NCI-H2171 treated with DMSO at 0.1 percent for 48 hours (cell line): ENCODE measurements around the gene SYT10.
A peak's percentile ranks its signal among the peaks of the same experiment; 100 is the strongest.
"Not testable (repeated sequence)": the region's sequence is repeated elsewhere in the genome, so short reads cannot be mapped to it uniquely, and the experiment has no call there.

Source experiments
- DNase-seq: peaks from one replicate; lab custom pipeline; 2025; lab: John Stamatoyannopoulos, UW

The SYT10 gene, protein sequence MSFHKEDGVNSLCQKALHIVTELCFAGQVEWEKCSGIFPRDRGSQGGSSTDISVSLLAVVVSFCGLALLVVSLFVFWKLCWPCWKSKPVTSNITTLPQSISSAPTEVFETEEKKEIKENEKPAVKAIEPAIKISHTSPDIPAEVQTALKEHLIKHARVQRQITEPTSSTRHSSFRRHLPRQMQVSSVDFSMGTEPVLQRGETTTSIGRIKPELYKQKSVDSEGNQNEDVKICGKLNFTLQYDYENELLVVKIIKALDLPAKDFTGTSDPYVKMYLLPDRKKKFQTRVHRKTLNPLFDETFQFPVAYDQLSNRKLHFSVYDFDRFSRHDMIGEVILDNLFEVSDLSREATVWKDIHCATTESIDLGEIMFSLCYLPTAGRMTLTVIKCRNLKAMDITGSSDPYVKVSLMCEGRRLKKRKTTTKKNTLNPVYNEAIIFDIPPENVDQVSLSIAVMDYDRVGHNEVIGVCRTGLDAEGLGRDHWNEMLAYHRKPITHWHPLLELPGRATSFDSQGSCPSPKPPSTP

DNA sequence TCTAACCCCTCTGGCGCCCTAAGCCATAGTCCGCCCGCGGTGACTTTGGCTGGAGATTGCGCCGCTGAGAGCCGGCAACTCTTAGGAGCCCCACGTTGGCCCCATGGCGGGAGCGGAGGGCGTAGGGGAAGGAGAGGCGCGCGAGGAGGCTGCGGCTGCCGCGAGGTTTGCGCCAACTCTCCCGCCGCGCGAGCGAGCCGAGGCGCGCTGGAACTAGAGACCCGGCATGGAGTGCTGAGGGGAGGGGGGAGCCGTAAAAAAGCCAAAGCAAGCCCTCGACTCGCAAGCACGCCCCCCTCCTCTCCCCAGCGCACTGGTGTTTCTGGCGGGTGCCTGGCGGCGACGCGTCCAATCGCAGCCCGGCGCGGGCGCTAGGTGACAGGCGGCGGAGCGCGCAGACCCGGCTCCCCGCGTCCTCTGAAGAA lies at the start of gene SYT10:
Gene SYT10, minus strand, starts transcription at position 233 of the 425 bp plus-strand sequence. CDS start 297 bp downstream, outside the sequence.
- peak; percentile 49 for DNase-seq

- DNase-seq = no peak
These were observed 48.4 kb upstream of the SYT10 start for GRCh38 chr12:33488036-33488435.

GRCh38 chr12:33486058-33486457 lies 46.4 kb upstream of the SYT10 start:
- DNase-seq = no peak

DNA sequence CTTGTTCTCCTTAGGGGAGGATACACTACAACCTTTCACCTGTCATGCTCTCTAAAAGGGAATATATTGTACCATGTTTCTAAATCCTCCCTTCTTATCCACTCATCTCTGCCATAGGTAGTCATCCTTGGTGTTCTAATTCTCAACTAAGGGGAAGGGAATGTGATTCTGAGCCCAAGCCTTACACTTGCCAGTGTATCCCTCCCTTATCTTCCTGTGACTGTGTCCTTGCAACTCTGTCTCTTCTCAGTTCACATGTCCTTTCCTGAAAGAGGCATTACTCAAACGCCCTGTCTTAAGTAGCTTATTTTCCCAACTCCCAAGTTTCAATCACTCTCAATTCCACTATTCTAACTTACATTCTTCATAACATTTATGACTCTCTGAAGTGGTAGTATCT lies 44.5 kb upstream of the SYT10 start:
- no peak for DNase-seq

DNA sequence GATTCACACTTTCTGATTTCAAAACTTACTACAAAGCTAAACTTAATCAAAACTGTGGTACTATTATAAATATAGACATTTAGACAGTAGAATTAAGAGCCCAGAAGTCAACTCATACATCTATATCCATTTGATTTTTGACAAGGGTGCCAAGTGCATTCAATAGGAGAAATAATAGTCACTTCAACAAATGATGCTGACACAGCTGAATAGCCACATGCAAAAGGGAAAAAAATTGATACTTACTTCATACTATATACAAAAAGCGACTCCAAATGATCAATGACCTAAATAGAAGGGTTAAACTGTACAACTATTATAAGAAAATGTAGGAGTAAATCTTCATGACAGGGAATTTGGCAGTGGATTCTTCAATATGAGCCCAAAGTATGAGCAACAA lies 40.7 kb upstream of the SYT10 start:
- no peak for DNase-seq

DNA sequence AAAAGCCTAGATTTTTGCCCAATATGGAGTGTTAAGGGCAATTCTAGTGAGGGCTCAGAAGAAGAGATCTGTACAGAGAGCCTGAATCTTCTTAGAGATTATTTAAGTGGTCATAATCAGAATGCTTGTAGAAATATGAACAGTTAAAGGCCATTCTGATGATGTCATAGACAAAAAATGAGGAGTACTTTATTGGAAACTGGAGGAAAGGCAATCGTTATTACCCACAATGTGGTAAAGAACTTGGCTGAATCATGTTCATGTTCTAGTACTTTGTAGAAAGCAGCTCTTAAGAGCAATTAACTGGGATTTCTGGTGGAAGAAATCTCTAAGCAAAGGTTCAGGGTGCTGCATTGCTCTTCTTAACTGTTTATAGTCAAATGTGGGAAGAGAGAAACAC lies 36.4 kb upstream of the SYT10 start:
- DNase-seq = no peak

DNA sequence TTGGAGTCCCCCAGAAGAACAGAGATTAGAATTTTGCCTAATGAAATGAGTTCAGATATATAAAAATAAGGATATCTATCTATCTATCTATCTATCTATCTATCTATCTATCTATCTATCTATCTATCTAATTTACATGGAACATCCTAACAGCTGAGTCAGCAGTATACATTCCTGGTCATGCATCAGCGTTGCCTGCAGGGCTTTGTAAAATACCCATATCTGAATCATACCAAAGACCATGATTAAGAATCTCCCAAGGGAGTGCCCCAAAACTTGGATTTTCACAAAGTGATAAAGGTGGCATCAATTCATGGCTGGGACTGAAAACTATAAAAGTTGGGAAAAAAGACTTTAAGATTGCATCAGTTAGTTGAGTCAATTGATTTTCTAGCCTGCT lies 32.7 kb upstream of the SYT10 start:
- no peak for DNase-seq

- no peak for DNase-seq
These were observed 15.5 kb upstream of the SYT10 start for GRCh38 chr12:33455096-33455495.

DNA sequence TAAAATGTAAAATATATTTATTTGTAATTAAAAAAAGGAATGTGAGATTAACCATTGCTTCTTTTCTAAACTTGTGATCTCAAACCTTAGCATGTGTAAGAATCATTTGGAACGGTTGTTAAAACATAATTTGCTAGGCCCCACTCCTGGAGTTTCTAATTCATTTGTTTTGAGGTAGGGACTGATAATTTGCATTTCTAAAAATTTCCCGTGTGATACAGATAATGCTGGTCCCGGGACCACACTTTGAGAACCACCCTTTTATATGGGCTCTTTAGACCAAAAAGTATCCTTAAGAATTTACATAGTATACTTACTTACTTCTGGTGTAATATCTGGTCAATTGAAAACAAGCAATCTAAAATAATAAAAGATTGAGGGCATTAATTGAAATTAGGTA lies 10.9 kb upstream of the SYT10 start:
- no peak for DNase-seq

- no peak for DNase-seq
These were observed 858 bp upstream of the SYT10 start for GRCh38 chr12:33440477-33440876.

DNA sequence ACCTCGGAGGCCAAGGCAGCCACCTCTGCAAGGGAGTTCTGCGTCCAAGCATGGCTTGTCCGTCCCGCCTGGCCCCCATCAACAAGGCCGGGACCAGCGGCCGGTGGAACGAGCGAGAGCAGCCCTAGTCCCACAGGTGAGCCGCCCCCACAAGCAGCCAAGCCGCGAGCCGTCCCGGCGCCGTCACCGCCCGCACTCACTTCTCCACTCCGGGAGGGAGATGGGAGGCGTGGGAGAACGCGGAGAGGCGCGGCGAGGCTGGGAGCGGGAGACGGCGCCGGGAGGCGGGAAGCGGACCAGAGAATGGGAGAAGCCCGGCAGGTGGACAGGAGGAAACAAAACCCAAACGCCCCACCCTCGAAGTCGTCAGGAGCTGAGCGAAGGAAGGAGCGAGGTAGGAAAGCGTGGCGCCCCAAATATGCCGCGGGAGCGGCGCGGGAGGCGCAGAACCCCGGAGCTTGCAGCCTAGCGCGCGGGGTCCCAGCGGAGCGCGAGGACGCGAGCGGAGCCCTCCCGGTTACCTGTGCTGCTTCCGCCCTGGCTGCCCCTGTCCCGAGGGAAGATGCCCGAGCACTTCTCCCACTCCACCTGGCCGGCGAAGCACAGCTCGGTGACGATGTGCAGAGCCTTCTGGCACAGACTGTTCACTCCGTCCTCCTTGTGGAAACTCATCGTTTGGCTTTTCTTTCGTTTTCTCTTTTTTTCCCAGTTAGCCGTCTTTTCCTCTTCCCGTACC lies 600 bp downstream of the SYT10 start:
- DNase-seq = peak; percentile 43

DNA sequence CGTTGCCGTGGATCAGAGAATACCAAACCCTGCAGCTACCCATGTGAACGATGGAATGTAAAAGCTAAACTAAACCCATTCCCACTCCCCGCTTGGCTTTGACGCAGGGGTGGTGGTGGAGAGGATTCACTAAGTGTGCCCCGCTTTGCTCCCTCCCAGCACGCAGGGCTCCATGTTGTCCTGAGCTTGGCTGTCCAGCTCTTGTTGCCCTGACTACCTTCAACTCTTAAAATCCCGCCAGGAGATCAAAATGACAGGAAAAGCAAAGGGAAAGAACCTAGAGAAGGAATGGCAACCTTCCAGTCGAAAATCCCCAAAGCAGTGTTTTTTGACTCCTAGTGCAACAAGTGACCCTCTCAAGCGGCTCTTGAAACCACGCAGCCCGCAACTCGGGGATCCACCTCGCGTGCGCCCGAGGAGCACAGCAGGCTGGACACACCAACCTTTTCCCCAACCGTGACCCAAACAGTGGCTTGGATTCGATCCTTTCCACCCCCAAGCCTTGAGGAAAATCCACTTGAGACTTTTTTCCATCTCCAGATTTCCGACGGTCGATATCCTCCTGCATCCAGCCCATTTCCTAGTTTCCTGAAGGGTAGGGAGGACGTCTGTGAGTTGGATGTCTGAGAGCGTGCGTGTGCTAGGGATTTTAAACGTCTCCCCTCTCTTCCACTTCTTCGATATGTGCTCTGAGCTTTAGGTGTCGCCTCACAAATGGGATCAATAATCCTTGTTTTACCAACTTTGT lies 1.4 kb downstream of the SYT10 start:
- DNase-seq = no peak

DNA sequence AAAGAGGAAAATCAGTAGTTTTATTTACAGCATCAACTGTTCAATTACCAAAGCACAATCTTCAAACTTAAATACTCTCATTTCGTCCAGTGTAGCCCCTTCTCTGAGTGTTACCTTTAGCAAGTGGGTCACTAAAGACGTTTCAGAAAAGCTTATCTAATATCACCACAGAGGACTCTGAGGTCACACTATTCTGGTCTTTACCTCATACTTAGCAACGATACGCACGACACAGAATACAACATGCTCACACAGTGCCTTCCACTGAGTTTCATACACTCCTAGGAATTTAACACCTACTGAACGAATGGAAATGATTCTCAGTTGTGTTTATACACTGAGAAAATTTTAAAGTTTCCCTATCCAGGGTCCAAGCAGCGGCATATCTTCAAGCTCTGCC lies 2.0 kb downstream of the SYT10 start:
- DNase-seq = no peak

DNA sequence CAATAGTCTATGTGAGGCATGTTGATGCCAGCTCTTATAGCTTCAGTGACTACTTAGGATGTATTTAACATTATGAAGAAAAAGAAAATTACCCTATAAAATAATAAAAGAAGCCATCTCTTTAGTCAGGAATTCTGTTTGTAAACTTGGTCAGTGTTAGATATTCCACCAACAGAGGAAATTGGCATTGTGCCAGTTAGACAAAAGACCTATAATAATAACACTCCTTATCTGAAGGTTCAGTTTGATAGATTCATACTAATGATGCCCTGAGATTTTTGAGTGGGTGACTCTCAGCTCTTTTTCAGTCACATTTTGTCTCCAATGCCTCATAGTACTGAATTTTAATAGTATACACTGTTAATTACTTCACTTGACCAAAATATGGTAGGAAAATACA lies 6.6 kb downstream of the SYT10 start:
- no peak for DNase-seq

DNA sequence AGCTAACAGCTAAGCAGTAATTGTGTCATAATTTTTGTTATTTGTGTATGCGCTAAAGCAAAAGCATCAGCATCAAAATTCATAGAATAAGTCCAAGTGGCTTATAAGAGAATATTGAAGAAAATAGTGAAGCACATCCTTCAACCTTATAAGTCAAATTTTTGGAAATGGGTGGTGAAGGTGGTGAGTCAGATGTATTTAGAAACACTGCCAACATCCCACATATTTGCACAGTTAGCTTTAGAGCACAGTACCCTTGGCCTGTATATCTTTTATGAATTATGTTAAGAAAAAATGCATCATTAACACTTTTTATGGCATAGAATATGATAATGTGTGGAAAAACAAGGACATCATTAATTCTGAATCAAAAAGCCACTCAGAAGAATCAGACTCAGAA lies 8.0 kb downstream of the SYT10 start:
- DNase-seq = no peak

- DNase-seq = no peak
These were observed 10.2 kb downstream of the SYT10 start for GRCh38 chr12:33429468-33429867.

DNA sequence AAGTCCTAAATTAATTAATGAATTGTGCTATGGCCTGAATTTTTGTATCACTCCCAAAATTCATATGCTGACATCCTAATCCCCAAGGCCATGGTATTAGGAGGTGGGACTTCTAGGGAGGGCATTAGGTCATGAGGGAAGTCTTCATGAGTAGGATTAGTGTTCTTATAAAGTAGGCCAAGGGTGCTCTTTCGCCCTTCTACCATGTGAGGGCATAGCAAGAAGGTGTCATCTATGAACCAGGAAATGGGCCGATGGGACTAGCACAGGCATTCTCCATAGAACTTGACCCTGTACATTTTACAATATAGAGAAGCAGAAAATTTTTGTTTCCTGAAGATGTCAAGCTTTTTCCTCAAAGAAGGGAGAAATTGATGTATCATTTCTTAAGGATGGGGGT lies 12.5 kb downstream of the SYT10 start:
- peak; percentile 1 for DNase-seq

DNA sequence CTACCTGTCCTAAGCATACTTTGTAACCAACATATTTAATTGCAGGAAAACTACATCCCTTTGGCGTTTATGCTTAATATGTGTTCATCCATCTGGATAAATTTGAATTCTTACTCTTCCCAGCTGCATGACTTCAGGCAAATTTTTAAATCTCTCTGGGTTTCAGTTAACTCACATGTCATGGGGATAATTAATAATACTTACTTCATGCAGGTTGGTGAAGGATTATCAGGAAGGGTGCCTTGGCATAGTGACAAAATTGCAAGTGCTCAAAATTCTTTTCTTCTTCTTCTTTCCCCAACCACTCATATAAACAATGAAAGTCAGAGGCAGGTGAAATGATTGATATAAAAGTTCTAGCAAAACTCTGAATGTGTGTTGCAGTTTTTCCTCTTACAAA lies 15.9 kb downstream of the SYT10 start:
- DNase-seq = no peak

GRCh38 chr12:33412410-33412809 lies 27.2 kb downstream of the SYT10 start:
- not testable (repeated sequence) for DNase-seq

DNA sequence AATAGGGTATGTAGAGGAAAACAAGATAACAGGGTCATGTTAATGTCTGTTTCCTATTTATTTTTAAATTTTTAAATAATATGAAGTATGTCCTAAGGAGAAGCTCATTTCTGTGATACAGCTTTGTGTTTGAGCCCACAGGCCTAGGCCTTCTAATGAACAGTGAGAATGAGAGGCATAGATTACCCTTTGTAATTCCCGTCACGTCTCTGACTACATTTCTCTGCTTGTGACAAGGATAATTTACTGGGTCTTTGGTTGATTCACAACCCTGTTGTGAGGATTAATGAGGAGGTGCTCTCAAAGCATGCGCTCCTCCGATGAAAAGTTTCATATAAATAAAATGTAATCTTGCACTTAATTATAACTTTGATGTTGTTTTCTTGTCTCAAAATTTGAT lies 56.1 kb downstream of the SYT10 start:
- no peak for DNase-seq

- DNase-seq = no peak
These were observed 63.5 kb downstream of the SYT10 start for GRCh38 chr12:33376153-33376552.

DNA sequence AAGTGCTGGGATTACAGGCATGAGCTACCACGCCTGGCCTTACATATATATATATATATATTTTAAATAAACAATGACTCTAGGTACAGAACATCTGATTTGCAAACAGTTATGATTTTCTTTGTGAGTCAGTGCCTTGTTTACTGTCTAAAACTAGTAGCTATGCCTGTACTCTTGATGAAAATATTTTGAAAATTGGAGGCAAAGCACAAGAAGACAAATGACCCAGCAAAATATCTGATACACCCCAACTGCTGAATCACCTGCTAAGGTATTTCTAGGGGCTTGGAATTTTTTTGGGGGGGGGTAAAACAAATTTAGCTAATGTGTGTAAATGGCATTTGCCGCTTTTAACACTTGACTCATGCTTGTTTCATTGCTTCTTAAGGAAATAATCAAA lies 69.3 kb downstream of the SYT10 start:
- no peak for DNase-seq

- no peak for DNase-seq
These were observed 82.4 kb downstream of the SYT10 start for GRCh38 chr12:33357181-33357580.
